GM15510 (cell line): ENCODE results near the gene CDH13.

ENCODE experiments used
- POLR2A ChIP-seq: IDR thresholded peaks from 3 replicates; pipeline ENCODE4 v1.6.1; 2011; ENCODE audit warnings: borderline replicate concordance; ENCODE audit not compliant: insufficient read length; ENCODE audit errors: extremely low read depth

The CDH13 gene

DNA sequence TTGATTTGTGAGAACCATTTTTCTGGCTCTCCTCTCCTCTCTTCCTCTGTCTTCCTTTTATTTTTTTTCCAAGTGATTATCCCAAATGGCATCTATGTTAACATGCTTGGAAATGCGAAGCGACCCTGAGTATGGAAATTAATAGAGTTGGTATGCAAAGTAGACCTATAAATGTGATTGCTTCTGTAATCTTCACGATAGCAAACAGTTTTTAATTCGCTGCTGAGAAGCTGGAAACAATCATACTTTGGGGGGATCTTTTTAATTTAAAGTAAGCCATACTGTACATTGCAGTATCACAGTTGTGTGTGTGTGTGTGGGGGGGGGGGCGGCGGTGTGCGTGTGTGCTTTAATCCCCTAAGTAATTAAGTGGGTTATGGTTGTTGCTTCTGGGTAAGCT lies 233.3 kb downstream of the CDH13 start:
- no peak for TF ChIP-seq POLR2A

DNA sequence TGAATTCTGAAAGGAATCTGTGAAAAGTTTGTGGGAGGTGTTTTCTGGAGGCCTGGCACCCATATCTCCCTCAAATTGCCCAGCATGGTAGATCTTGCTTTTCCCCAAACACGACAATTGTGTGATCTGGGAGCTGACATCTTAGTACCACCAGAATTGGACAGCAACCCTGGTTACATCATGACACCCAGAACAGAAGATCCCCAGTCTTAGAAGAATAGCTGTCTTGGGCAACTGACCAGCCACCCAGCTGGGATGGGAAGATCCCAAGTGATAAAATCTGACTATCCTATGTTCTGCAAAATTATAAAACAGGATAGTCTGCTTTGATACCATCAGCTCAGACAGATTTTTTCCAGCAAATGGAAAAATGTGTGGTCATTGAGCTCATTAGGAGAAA lies 235.3 kb downstream of the CDH13 start:
- TF ChIP-seq POLR2A, result no peak

DNA sequence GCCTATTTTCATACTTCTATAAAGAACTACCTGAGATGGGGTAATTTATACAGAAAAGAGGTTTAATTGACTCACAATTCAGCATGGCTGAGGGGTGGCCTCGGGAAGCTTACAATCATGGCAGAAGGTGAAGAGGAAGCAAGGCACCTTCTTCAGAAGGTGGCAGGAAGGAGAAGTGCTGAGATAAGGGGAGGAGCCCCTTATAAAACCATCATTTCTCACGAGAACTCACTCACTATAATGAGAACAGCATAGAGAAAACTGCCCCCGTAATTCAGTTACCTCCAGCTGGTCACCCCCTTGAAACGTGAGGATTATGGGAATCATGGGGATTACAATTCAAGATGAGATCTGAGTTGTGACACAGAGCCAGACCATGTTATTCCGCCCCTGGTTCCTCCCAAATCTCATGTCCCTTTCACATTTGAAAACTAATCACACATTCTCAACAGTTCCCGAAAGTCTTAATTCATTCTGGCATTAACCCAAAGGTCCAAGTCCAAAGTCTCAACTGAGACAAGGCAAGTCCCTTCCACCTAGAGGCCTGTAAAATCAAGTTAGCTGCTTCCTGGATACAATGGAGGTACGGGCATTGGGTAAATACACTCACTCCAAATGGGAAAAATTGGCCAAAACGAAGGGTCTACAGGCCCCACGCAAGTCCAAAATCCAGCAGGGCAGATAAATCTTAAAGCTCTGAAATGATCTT lies 237.7 kb downstream of the CDH13 start:
- TF ChIP-seq POLR2A, result no peak

DNA sequence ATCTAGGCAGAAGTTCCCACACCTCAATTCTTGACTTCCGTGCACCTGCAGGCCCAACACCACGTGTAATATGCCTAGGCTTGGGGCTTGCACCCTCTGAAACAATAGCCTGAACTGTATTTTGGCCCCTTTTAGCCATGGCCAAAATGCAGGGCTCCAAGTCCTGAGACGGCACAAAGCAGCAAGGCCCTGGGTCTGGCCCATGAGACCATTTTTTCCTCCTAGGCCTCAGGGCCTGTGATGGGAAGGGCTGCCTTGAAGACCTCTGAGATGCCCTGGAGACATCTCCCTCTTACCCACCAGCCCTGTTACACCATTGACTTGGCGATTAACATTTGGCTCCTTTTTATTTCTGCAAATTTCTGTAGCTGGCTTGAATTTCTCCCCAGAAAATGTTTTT lies 238.6 kb downstream of the CDH13 start:
- no peak for TF ChIP-seq POLR2A

DNA sequence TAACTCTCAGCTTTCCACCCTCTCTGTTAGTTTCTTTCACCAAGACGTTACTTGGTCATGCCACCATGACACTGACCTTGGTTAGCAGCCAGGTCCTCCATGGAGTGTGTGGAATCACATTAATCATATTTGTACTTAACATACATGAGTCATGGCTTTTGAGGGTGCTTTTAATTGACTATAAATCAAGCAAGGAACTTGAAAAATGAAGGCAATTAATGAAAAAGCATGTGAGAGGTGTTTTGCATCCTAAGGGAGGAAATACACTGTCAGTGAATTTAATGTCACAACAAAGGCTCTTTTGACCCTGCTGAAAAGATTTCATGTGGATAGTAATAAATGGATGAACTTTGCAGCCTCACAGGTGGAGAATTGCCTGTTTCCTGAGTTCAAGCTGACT lies 240.7 kb downstream of the CDH13 start:
- TF ChIP-seq POLR2A, result no peak

DNA sequence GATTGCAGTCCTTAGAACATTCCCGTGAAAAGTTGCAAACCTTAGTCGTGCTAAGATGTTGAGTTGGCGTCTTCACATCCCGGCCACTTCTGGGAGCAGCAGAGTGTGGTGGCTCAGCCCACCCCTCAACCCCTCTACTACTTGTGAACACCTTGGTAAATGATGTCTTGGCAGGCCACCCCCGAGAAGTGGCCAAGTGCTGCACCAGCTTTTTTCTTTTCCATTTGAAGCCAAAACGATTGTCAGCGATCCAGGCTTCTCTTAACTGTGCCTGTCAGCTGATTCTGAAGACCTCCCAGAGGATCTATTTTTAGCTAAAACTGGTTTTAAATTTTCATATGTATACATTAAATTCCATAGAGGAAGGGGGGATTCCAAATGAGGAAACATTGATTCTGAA lies 247.5 kb downstream of the CDH13 start:
- no peak for TF ChIP-seq POLR2A

DNA sequence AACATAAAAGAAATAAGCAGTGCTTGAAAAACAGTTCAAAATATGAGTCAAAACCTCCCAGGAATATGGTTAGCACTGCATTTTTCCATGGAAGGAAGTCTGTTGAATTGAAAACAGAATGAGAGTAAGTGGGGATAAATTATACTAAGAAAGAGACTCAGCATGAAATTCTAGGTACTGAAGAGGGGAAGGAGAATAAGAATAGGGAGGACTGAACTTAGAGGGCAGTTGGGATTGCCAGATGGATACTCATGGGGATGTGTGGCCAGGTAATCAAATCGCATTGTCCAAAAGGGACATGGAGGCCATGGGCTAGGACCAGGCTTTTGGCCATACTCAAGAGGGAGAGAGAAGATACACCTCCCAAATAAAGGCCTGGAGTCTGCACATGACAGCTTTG lies 247.9 kb downstream of the CDH13 start:
- TF ChIP-seq POLR2A, result no peak

DNA sequence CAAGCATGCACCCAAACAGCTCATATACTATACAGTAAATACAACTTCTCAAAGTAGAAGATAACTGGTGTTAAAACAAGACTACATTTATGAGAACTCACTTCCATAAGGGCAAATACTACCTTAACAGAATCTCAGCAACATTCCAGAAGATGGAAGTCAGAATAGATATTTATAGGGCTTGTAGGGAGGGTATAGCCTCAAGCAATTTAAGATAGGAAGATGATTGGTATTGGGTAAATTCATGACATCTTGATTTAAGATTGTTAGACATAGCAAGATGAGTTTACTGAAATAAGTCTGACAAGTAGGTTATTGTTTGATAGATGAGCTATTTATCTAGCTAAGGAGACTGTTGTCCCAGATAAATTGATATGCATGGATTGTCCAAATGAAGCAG lies 250.2 kb downstream of the CDH13 start:
- no peak for TF ChIP-seq POLR2A

DNA sequence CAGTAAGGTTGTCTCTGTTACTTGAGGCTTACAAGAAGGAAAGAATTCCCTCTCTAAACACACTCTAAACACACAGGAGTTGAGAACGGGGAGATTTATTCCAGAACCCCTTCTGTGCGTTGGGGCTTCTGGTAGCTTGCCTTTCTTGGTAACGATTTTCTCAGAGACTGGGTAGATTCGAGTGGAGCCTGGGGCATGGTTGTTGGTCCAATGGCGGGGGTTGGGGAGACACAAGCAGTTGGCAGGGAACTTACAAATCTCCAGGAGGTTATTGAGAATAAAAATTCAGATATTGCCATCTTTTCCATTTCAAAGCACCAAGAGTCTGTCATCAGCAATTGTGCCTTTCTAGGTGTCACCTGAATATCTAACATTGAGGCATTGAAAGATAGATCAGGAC lies 251.7 kb downstream of the CDH13 start:
- no peak for TF ChIP-seq POLR2A

DNA sequence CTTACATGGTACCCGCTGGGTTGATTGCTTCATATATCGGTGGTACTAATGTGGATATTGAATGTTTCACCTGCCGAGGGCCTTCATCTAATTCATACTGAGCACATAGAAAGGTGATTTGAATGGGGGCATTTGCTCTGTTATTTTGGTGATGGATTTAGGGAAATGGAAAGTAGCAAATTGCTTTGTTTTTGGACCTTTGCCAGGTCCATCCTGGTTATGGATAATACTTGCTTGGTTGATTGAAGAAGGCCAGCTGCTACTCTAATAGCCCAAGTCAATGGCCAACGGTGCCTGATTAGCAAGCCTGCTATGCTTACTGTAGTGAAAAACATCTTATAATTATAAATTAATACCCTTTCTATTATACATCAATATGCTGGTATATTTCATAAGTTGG lies 253.6 kb downstream of the CDH13 start:
- no peak for TF ChIP-seq POLR2A

DNA sequence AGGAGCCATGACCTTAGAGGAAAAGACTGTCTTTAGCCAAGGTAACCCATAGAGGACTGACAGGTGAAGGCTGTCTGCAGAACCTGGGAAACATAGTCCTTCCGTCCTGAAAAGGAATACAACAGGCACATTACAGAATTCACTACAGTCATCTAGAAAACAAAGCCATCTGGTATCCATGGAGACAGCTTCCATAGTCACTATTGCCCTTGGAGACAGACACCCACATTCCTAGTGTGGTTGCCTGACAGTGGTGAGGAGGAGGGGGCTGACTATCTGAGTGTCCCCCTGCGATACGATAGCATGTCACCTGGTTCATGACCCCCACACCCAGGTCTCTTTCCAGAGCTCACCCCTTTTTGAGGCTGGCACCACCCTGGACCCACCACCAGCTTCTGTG lies 254.7 kb downstream of the CDH13 start:
- TF ChIP-seq POLR2A, result no peak

DNA sequence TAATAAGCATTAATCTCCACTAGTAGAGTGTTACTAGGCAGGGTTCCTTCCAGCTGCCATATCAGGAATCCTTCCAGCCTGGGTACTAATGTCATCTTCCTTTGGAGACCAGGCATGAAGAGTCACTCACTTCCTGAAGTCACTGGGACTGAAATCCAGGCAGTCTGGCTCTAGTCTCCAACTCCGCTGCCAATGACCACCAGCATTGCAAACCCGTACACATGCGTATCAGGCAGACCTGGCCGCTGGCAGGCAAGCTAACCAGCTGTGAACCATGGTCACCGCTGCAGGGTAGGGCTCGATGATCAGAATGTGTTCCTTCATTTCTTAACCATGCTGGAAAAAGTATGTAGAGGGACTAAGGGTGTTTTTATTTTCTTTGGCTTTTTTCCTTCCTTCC lies 255.5 kb downstream of the CDH13 start:
- TF ChIP-seq POLR2A, result no peak

DNA sequence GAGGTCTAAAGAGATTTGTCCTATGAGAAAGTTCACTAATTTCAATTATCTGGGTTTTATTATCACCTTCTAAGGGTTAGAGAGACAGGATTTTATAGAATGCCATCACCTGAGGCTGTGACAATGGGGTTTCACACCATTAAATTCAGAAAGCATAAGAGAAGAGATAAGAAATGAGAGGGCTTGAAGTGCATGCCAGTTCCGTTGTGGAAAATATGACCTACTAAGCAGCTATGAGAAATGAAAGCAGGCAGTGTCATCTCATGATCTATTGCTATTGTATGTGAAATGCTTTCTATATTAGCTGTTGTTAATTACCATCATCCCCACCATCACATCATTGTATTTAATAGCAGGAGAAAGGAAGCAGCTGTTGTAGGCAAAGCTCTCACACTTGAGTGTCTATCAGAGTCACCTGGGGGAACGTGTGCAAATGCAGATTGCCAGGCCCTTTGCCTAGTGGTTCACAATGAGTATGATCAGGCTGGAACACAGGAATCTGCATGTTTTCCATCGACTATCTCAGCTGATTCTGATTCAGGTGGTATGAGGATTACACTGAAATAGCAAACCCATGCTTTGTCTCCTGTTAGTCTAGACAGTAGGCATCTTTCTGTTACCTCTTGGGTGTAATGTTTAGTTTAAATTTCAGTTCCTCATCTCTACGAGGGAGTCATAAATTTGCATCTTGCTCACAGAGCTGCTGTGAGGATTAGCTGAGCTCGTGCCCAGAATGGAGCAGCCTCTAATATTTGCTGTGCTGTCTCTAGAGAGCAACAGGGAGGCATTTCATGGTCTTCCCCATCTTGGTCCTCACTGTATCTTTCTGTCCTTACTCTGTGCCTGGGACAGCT lies 256.4 kb downstream of the CDH13 start:
- TF ChIP-seq POLR2A, result no peak

DNA sequence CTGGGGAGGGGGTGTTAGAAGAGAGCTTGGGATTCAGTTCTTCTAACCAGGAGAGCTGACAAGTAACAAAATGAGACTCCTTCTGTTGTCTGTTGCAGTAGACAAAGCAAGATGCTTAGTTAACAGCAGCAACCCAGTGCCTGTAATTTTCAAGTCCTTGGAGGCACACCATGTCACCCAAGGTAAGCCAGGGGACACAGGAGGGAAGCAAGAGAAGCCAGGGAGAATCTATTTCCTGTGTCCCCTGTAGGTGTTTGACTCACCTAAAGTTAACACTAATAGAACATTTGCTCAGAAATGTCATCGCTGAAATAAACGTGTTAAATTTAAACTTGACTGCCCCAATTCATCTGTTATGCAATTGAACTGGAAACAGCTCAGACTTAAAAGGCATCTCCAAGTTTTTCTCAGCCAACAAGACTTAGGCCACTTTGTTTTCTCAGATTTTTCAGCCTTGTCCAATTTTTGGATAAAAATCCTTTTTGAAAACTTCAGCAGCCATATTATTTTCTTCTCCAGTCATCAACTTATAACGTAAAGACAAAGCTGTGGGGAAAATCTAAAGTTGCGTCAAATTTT lies 257.6 kb downstream of the CDH13 start:
- no peak for TF ChIP-seq POLR2A

DNA sequence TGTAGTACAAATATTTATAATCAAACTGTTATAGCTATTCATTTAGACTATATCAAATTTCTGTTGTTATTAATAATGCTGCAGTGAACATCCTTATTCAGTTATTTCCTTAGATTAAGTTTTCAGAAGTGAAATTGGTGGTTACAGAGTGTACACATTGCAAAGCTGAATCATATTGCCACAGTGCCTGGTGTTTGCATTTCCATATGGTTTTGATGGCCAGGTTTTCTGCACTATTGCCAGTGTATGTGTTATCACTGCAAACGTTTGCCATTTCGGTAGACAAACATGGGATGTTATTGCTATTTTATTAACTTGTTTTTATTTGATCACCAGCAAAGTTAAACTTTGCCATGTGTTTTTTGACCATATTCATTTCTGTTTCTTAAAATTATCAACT lies 259.4 kb downstream of the CDH13 start:
- no peak for TF ChIP-seq POLR2A

DNA sequence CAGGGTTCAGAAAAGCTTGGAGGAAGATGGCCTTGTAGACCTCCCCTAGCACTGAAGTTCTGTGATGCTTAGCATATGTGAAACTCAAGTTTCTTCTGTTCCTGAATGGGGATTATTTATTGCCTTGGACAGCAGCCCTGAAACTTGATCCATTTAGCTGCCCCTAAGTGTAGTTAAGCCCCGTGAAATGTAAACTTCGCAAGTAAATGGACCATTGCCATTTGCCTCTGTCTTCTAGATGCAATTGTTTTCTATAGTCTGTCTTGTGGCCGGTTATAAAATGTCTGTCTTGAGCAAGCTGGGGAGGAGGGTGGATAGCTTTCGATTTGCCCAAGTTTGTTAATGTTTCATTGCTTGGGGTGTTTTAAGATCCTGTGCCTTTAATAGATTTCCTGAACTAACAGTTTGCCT lies 261.8 kb downstream of the CDH13 start:
- no peak for TF ChIP-seq POLR2A

DNA sequence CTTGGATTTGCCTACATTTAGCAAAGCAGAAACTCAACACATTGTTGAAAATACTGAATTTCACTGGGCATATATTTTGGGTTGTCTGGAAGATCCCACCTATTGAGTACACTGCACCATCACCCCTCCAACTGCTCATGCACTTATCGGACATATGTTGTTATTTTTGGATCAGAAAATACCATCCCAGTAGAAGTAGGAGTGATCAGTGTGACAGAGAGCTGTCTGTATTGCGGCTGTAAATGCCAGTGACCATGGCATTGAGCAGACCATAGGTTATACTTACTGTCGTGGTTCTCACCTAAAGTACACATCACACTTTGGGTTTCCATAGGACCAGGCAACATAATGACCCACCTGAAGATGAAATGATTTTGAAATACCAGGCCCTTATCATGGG lies 264.7 kb downstream of the CDH13 start:
- no peak for TF ChIP-seq POLR2A

DNA sequence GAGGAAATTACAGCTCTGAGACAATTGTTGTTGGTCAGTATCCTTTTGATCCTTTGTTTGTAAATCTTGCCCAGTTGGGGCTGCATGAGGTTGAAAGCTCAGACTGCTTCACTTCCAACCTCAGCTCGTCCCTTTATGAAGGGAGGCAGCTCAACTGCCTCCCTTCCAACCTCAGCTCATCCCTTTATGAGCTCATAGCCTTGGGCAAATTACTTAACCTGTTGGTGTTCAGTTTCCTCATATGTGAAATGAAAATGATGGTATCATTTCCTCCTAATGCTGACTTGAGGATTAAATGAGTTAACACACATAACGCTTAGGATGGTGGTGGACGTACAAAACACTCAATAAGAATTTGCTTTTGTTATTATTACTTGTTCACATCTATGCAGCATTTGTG lies 265.1 kb downstream of the CDH13 start:
- no peak for TF ChIP-seq POLR2A
